GM13976 (cell line): ENCODE measurements around the gene SLC25A53.

Experiments
- DNase-seq: peaks from one replicate; pipeline ENCODE4 v3.0.0; 2012; ENCODE audit warnings: low spot score
- in situ Hi-C: fragments of 300-500 bp; cut with MboI; formaldehyde crosslinking; loops from one replicate; pipeline ENCODE4 v1.12.0; 2022; ENCODE audit warnings: low sequenced_read_pairs, mixed read lengths, inconsistent platforms; ENCODE audit not compliant: unreplicated experiment
- TF ChIP-seq, protein P1 (sequence below): IDR thresholded peaks from 2 replicates; pipeline ENCODE4 v1.5.1; 2012; ENCODE audit warnings: borderline replicate concordance, mild to moderate bottlenecking; ENCODE audit not compliant: insufficient read depth; ENCODE audit errors: extremely low read depth, missing control alignments, control extremely low read depth

SLC25A53 gene

DNA sequence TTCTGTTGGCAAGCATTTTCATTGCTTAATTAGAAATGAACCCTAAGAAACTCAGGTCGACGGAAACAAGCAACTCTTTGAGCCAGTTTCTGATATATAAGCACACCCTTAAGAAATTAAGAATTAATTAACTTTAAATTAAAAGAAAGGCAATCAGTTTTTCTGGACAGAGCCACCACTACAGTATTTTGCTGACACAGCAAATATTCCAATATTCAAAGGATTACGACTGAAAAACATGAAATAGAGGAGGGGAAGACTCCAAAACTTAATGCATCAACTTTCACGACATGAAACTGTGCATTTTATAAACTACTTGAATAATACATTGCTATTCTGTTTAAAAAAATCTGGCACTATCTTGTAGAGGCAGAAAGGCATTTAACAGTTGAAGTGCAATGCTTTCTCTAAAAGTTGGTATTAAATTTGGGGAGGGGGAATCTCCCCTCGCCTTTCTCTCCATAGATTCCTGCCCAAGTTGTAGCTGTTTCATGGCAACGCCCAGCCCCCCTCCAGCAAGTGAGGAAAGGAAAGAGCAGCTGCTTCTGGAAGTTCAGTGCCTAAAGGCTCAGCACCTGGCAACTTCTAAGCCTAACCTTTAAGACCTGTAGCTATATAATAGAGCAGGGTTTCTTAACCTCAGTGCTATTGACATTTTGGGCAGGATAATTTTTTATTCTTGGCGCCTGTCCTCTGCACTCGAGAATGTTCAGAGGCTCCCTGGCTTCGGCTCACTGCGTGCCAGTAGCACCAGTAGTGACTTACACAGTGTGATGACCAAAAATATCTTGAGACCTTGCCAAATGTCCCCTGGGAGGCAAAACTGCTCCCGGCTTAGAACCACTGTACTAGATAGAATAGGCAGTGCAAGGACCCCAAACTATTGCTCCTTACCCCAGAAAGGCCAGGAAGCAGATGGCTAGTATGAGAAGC lies 51.2 kb downstream of the SLC25A53 start:
- no peak for DNase-seq
- TF ChIP-seq, protein P1, sequence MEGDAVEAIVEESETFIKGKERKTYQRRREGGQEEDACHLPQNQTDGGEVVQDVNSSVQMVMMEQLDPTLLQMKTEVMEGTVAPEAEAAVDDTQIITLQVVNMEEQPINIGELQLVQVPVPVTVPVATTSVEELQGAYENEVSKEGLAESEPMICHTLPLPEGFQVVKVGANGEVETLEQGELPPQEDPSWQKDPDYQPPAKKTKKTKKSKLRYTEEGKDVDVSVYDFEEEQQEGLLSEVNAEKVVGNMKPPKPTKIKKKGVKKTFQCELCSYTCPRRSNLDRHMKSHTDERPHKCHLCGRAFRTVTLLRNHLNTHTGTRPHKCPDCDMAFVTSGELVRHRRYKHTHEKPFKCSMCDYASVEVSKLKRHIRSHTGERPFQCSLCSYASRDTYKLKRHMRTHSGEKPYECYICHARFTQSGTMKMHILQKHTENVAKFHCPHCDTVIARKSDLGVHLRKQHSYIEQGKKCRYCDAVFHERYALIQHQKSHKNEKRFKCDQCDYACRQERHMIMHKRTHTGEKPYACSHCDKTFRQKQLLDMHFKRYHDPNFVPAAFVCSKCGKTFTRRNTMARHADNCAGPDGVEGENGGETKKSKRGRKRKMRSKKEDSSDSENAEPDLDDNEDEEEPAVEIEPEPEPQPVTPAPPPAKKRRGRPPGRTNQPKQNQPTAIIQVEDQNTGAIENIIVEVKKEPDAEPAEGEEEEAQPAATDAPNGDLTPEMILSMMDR = no peak
- in situ Hi-C loops = loop anchor here (25.0 kb wide), 2 partner anchors 93 to 268 kb away; partner anchors contain the start of genes H2BW1 and RAB9B

DNA sequence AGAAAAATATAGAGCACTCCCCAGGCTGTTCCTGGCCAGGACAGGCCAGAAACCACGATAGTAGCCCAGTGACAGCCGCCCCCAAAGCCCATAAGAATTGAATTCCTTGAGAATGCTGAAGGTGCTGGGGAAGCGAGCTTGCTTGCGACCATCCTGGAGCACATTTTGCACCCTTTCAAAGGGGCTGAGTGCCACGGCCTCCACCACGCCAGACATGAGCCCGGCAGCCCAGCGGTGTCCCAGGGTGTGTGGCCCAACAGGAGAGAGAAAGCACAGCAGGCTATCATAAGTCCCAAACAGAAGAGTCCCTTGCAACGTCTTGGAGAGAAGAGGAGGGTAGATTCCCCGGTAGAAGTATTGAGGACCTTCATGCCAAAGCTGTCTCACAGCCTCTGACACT lies 52.1 kb downstream of the SLC25A53 start:
- in situ Hi-C loops = loop anchor here (25.0 kb wide), 2 partner anchors 92 to 267 kb away; partner anchors contain the start of genes H2BW1 and RAB9B
- TF ChIP-seq, protein P1 = no peak
- no peak for DNase-seq

DNA sequence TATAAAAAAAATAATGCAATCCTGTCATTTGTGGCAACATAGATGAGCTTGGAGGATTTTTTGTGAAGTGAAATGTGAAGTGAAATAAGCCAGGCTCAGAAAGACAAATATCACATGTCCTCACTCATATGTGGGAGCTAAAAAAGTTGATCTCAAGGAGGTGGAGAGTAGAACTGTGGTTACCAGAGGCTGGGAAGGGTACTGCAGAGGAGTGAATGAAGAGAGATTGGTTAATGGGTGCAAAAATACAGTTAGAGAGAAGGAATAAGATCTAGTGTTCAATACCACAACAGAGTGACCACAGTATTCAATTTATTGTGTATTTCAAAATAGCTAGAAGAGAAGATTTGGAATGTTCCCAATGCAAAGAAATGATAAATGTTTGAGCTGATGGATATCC lies 57.9 kb downstream of the SLC25A53 start:
- in situ Hi-C loops = no loop called here
- no peak for DNase-seq
- TF ChIP-seq, protein P1 = no peak

DNA sequence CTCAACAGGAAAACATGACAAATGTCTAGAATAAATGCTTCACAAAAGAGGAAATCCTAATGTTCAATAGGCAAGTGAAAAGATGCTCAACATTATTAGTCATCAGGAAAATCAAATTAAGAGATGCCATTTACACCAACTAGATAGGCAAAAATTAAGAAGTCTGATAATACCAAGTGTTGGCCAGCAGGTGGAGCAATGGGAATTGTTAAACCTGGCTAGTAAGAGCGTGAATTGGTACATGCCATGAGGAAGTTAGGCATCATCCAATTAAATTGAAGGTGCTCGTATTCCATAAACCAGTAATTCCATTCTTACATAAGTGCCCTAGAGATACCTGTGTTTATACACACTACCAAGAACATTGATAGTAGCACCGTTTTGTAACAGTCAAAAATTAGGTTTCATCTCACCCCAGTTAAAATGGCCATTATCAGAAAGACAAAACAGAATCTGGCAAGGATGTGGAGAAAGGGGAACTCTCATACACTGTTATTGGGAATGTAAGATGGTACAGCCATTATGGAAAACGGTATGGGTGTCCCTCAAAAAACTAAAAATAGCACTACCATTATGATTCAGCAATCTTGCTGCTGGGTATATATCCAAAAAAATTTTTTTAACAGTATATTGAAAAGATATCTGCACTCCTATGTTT lies 58.5 kb downstream of the SLC25A53 start:
- DNase-seq = peak; percentile 38
- TF ChIP-seq, protein P1 = peak; percentile 41
- in situ Hi-C loops = no loop called here

DNA sequence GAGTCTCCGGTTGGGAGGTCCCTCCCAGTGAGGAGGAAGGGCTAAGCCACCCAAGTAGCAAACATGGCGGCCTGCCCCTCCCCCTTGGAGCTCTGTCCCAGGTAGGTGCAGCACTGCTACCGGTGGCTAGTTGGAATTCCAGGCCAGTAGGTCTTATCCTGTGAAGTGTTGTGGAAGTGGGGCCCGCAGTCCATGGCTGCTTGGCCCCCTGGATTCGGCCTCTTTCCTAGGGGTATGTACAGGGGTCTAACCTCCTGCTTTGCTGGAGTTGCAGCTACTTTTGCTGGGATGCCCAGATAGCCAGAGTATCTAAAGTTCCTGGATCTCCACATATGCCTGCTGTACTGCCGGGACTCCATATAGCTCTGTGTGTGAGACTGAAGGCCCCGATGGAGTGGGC lies 70.9 kb downstream of the SLC25A53 start:
- no peak for DNase-seq
- TF ChIP-seq, protein P1 = no peak
- in situ Hi-C loops = no loop called here

DNA sequence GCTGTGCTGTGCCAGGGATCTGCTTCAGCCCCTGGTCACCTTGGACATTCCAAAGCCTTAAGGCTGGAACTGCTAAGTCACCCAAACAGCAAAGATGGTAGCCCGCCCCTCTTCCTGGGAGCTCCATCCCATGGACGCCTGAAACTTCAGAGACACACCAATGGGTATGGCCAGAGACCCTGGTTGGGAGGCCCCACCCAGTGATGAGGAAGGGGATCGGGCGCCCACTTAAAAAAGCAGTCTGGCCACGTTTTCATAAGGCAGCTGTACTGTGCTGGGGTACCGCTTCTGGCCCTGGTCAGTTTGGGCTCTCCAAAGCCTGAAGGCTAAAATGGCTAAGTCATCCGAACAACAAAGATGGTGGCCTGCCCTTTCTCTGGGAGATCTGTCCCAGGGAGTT lies 71.3 kb downstream of the SLC25A53 start:
- in situ Hi-C loops = no loop called here
- TF ChIP-seq, protein P1 = no peak
- no peak for DNase-seq
